Measurements from ENCODE around the gene NRG2.

NRG2 gene

DNA sequence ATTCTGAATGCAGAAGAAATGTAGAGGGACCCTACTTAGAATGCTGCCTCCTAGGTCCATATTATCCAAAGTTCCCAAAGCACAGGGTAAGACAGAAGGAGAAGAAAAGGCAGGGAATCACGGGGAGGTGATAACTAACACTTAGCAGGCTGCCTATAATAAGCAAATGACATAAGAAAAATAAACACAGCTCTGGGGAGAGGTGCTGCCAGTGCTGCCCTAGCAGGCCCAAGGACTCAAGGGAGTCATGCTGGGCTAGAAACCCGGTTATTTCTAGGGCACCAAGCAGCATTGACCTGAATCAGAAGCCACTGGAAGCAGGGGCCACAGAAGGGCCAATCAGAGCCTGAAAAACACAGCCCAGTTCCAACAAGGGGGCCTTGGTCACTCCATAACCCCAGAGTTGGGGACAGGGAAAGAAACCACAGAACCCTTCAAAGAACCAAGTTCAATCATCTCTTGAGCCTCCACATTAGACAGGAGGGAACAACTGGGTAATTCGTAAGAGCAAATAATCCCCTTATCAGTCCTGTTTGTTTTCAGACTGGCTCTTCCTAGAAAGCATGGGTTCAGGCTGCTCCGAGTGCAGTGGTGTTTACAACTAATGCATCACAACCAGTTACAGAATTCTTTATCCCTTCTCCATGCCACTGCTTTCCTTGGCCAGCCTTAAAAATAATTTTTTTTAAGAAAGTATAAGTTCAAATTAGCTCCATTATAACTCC lies 24.0 kb downstream of the NRG2 start:
- no peak for TF ChIP-seq TAF1 (IDR thresholded peaks at IDR 0.05; ENCODE audit: borderline replicate concordance, insufficient read depth, low read length)
- TF ChIP-seq FOXP2 (optimal IDR thresholded peaks at IDR 0.05; ENCODE audit: borderline replicate concordance, extremely low read depth, extremely low read length, insufficient read depth): no peak
- no peak for TF ChIP-seq SIN3A (IDR thresholded peaks at IDR 0.05; ENCODE audit: borderline replicate concordance, insufficient read depth, low read length)

DNA sequence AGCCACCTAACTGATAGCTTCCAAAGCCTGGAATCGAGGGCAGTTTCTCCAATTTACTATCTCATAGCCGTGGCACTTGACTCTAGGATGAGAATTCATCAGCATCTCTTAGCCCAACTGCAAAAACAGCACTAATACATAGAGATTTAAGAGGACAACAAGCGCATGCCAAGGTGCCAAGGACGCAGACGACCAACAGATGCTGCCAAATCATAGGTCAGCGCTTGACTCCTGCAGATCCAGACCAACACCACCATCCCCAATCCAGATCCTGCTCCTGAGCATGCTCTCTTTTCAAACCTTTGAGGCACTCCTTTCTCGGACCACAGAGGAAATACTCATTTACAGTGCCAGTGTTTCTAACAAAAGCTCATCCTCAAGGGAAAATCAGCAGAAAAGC lies 24.6 kb downstream of the NRG2 start:
- TF ChIP-seq SIN3A (IDR thresholded peaks at IDR 0.05; ENCODE audit: borderline replicate concordance, insufficient read depth, low read length) (no peak), TAF1 (IDR thresholded peaks at IDR 0.05; ENCODE audit: borderline replicate concordance, insufficient read depth, low read length) (no peak), POLR2AphosphoS5 (IDR thresholded peaks at IDR 0.05; ENCODE audit: low read depth, low read length) (no peak), FOXP2 (optimal IDR thresholded peaks at IDR 0.05; ENCODE audit: borderline replicate concordance, extremely low read depth, extremely low read length, insufficient read depth) (no peak)
- TF ChIP-seq, protein P1, sequence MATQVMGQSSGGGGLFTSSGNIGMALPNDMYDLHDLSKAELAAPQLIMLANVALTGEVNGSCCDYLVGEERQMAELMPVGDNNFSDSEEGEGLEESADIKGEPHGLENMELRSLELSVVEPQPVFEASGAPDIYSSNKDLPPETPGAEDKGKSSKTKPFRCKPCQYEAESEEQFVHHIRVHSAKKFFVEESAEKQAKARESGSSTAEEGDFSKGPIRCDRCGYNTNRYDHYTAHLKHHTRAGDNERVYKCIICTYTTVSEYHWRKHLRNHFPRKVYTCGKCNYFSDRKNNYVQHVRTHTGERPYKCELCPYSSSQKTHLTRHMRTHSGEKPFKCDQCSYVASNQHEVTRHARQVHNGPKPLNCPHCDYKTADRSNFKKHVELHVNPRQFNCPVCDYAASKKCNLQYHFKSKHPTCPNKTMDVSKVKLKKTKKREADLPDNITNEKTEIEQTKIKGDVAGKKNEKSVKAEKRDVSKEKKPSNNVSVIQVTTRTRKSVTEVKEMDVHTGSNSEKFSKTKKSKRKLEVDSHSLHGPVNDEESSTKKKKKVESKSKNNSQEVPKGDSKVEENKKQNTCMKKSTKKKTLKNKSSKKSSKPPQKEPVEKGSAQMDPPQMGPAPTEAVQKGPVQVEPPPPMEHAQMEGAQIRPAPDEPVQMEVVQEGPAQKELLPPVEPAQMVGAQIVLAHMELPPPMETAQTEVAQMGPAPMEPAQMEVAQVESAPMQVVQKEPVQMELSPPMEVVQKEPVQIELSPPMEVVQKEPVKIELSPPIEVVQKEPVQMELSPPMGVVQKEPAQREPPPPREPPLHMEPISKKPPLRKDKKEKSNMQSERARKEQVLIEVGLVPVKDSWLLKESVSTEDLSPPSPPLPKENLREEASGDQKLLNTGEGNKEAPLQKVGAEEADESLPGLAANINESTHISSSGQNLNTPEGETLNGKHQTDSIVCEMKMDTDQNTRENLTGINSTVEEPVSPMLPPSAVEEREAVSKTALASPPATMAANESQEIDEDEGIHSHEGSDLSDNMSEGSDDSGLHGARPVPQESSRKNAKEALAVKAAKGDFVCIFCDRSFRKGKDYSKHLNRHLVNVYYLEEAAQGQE (IDR thresholded peaks at IDR 0.05; ENCODE audit: insufficient read depth in 1 of 2, low read depth in 2 of 2, low read length in 2 of 2): no peak

- TF ChIP-seq POLR2AphosphoS5 (IDR thresholded peaks at IDR 0.05; ENCODE audit: low read depth, low read length): no peak
- TF ChIP-seq, protein P1 (IDR thresholded peaks at IDR 0.05; ENCODE audit: insufficient read depth in 1 of 2, low read depth in 2 of 2, low read length in 2 of 2): no peak
- TF ChIP-seq TAF1 (IDR thresholded peaks at IDR 0.05; ENCODE audit: borderline replicate concordance, insufficient read depth, low read length): no peak
- TF ChIP-seq FOXP2 (optimal IDR thresholded peaks at IDR 0.05; ENCODE audit: borderline replicate concordance, extremely low read depth, extremely low read length, insufficient read depth): no peak
- no peak for TF ChIP-seq SIN3A (IDR thresholded peaks at IDR 0.05; ENCODE audit: borderline replicate concordance, insufficient read depth, low read length)
These were observed 25.0 kb downstream of the NRG2 start for GRCh38 chr5:140018096-140018481.

- TF ChIP-seq, protein P1 (IDR thresholded peaks at IDR 0.05; ENCODE audit: insufficient read depth in 1 of 2, low read depth in 2 of 2, low read length in 2 of 2): no peak
- TF ChIP-seq SIN3A (IDR thresholded peaks at IDR 0.05; ENCODE audit: borderline replicate concordance, insufficient read depth, low read length) (no peak), FOXP2 (optimal IDR thresholded peaks at IDR 0.05; ENCODE audit: borderline replicate concordance, extremely low read depth, extremely low read length, insufficient read depth) (no peak), TAF1 (IDR thresholded peaks at IDR 0.05; ENCODE audit: borderline replicate concordance, insufficient read depth, low read length) (no peak), POLR2AphosphoS5 (IDR thresholded peaks at IDR 0.05; ENCODE audit: low read depth, low read length) (no peak)
These were observed 25.6 kb downstream of the NRG2 start for GRCh38 chr5:140017397-140018095.

DNA sequence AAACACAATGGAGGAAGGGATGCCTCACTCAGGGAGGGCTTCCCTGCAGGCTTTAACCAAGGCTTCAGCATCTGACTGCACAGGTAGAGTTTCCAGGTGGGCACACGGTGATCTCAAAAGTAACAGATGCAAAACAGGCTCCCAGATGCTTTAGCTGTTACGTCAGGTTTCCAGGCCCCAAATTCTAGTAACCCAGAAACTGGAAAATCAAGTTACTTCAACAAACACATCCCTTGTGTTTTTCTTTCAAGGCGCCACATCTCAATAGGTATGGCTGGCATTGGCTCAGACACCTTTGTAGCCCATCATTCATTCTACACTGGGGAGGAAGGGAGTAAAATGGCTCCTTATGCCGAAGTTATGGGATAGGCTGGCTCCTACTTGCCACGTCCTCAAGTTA lies 27.4 kb downstream of the NRG2 start:
- TF ChIP-seq FOXP2 (optimal IDR thresholded peaks at IDR 0.05; ENCODE audit: borderline replicate concordance, extremely low read depth, extremely low read length, insufficient read depth) (no peak), TAF1 (IDR thresholded peaks at IDR 0.05; ENCODE audit: borderline replicate concordance, insufficient read depth, low read length) (no peak), SIN3A (IDR thresholded peaks at IDR 0.05; ENCODE audit: borderline replicate concordance, insufficient read depth, low read length) (no peak), POLR2AphosphoS5 (IDR thresholded peaks at IDR 0.05; ENCODE audit: low read depth, low read length) (no peak)
- TF ChIP-seq, protein P1 (IDR thresholded peaks at IDR 0.05; ENCODE audit: insufficient read depth in 1 of 2, low read depth in 2 of 2, low read length in 2 of 2): no peak

All from PFSK-1 (cell line).